Measurements from ENCODE around the gene TSC2. TPM values are rescaled to one million over a fixed set of nuclear protein-coding genes. Genes with fewer than 3 reads are reported as not detected.

Gene TSC2
- total RNA-seq, 1 experiment from 2014 or later, result 134 TPM

GRCh38 chr16:2025878-2026460 lies 21.8 kb upstream of the TSC2 start (continued):
- TF ChIP-seq AR (CRISPR knock-in tag; IDR thresholded peaks at IDR 0.05), result no peak
- no peak for TF ChIP-seq CDX4 (CRISPR knock-in tag; IDR thresholded peaks at IDR 0.05; ENCODE audit: borderline replicate concordance)
- TF ChIP-seq SMAD4 (CRISPR knock-in tag; IDR thresholded peaks at IDR 0.05), result no peak
- no peak for TF ChIP-seq RELA (CRISPR knock-in tag; IDR thresholded peaks at IDR 0.05; ENCODE audit: borderline replicate concordance)
- TF ChIP-seq TEAD4 (CRISPR knock-in tag; IDR thresholded peaks at IDR 0.05), result no peak
- no peak for TF ChIP-seq ZNF121 (CRISPR knock-in tag; IDR thresholded peaks at IDR 0.05)
- TF ChIP-seq STAT6 (CRISPR knock-in tag; conservative IDR thresholded peaks at IDR 0.05; ENCODE audit: low read depth), result no peak
- no peak for TF ChIP-seq ETV6 (CRISPR knock-in tag; IDR thresholded peaks at IDR 0.05)
- TF ChIP-seq TP53 (CRISPR knock-in tag; IDR thresholded peaks at IDR 0.05), result no peak
- no peak for TF ChIP-seq FOXP1 (CRISPR knock-in tag; IDR thresholded peaks at IDR 0.05; ENCODE audit: borderline replicate concordance)

- DNase-seq (ENCODE audit: low spot score) (no peak), ATAC-seq (peak; percentile 9)
- Mint-ChIP-seq H3K27ac (no peak within 1 kb of the TSS), H3K36me3 (no peaks in the 10 kb centered on the region), H3K27me3 (ENCODE audit: low read depth) (peaks cover 41% of the 10 kb centered on the region), H3K4me1 (peaks cover 12% of the 10 kb centered on the region), H3K9me3 (no peaks in the 10 kb centered on the region), H3K4me3 (peak within 1 kb of the TSS; percentile 75)
- CTCF ChIA-PET, result interaction anchor here (0.9 to 2.3 kb wide), 5 partner anchors 21 to 475 kb away, joined by 3 to 16 read pairs (median 4); partner anchors contain the start of genes NTHL1 and TSC2
- POLR2A ChIA-PET, result interaction anchor here (0.6 kb wide), 1 partner anchor 56 kb away, joined by 4 read pairs; no protein-coding TSS in a partner anchor
- TF ChIP-seq PRRX2 (CRISPR knock-in tag; IDR thresholded peaks at IDR 0.05) (no peak), RELA (CRISPR knock-in tag; IDR thresholded peaks at IDR 0.05; ENCODE audit: borderline replicate concordance) (no peak), IRF1 (CRISPR knock-in tag; IDR thresholded peaks at IDR 0.05) (no peak), NFYB (CRISPR knock-in tag; conservative IDR thresholded peaks at IDR 0.05; ENCODE audit: low read depth) (no peak), FOXK1 (CRISPR knock-in tag; IDR thresholded peaks at IDR 0.05) (no peak), ELF4 (CRISPR knock-in tag; IDR thresholded peaks at IDR 0.05; ENCODE audit: low read depth) (no peak), NR2C2 (CRISPR knock-in tag; IDR thresholded peaks at IDR 0.05) (no peak), NFATC4 (CRISPR knock-in tag; IDR thresholded peaks at IDR 0.05) (no peak), ZSCAN18 (CRISPR knock-in tag; IDR thresholded peaks at IDR 0.05) (no peak), MLX (CRISPR knock-in tag; IDR thresholded peaks at IDR 0.05) (no peak), ZNF317 (CRISPR knock-in tag; IDR thresholded peaks at IDR 0.05; ENCODE audit: borderline replicate concordance, low read depth) (no peak), CREB1 (CRISPR knock-in tag; IDR thresholded peaks at IDR 0.05) (no peak), ZNF416 (CRISPR knock-in tag; IDR thresholded peaks at IDR 0.05) (no peak), NR3C1 (CRISPR knock-in tag; conservative IDR thresholded peaks at IDR 0.05; ENCODE audit: low read depth) (no peak), GABPB1 (CRISPR knock-in tag; IDR thresholded peaks at IDR 0.05) (no peak), E2F5 (CRISPR knock-in tag; IDR thresholded peaks at IDR 0.05) (no peak), ZBTB43 (CRISPR knock-in tag; IDR thresholded peaks at IDR 0.05) (no peak)
Observed at GRCh38 chr16:2026461-2027023, 21.2 kb upstream of the TSC2 start, which contains the start of gene NHERF2. TSS of gene NHERF2 (plus strand) at chr16:2026902. CDS start at chr16:2027006, 104 bp downstream.
